Measurements from ENCODE around the gene LAMA5.

DNA sequence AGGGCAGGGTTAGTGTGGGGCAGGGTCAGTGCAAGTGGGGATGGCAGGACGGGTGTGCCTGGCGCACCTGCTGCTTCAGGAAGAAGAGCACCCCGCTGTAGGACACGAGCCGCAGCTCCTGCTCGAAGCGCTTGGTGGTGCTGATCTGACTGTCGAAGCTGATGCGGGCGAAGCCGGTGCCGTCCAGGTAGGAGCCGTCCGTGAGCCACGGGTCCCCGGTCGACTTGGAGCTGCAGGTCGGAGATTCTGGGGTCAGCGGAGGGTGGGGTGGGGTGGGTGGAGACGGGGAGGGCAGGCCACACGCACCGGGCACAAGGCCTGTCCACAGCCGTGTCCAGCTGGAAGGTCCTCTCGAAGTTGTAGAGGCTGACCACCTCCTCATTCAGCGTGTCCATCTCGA is 54.1 kb downstream of the LAMA5 start:
- TF ChIP-seq, protein P1, sequence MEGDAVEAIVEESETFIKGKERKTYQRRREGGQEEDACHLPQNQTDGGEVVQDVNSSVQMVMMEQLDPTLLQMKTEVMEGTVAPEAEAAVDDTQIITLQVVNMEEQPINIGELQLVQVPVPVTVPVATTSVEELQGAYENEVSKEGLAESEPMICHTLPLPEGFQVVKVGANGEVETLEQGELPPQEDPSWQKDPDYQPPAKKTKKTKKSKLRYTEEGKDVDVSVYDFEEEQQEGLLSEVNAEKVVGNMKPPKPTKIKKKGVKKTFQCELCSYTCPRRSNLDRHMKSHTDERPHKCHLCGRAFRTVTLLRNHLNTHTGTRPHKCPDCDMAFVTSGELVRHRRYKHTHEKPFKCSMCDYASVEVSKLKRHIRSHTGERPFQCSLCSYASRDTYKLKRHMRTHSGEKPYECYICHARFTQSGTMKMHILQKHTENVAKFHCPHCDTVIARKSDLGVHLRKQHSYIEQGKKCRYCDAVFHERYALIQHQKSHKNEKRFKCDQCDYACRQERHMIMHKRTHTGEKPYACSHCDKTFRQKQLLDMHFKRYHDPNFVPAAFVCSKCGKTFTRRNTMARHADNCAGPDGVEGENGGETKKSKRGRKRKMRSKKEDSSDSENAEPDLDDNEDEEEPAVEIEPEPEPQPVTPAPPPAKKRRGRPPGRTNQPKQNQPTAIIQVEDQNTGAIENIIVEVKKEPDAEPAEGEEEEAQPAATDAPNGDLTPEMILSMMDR (IDR thresholded peaks at IDR 0.05) = no peak
- no peak for TF ChIP-seq EP300 (IDR thresholded peaks at IDR 0.05)
